Cardiac fibroblast (primary cell): ENCODE data around the gene SPATA13.

ENCODE experiments used
- DNase-seq, 2 donors: peaks; one replicate each; pipeline versions ENCODE4 v3.0.0 to v3.0.0-alpha.2; 2010; ENCODE audit warnings: low read depth in 2 of 2
- H3K4me3 ChIP-seq, 2 donors: replicated peaks in 1 of 2; 1 replicate in 1 of 2; 2 replicates in 1 of 2; pipeline ENCODE4 v1.5.1; 2011; ENCODE audit warnings: low read depth in 2 of 2, low read length in 2 of 2, mild to moderate bottlenecking in 2 of 2, moderate library complexity in 1 of 2
- TF ChIP-seq, protein P1 (sequence below): IDR thresholded peaks from one replicate; pipeline ENCODE4 v1.5.1; 2011; ENCODE audit warnings: low read depth, mild to moderate bottlenecking, low read length, inconsistent platforms

The SPATA13 gene

GRCh38 chr13:24175847-24176246 lies 15.3 kb downstream of the SPATA13 start:
- TF ChIP-seq, protein P1, sequence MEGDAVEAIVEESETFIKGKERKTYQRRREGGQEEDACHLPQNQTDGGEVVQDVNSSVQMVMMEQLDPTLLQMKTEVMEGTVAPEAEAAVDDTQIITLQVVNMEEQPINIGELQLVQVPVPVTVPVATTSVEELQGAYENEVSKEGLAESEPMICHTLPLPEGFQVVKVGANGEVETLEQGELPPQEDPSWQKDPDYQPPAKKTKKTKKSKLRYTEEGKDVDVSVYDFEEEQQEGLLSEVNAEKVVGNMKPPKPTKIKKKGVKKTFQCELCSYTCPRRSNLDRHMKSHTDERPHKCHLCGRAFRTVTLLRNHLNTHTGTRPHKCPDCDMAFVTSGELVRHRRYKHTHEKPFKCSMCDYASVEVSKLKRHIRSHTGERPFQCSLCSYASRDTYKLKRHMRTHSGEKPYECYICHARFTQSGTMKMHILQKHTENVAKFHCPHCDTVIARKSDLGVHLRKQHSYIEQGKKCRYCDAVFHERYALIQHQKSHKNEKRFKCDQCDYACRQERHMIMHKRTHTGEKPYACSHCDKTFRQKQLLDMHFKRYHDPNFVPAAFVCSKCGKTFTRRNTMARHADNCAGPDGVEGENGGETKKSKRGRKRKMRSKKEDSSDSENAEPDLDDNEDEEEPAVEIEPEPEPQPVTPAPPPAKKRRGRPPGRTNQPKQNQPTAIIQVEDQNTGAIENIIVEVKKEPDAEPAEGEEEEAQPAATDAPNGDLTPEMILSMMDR = no peak

DNA sequence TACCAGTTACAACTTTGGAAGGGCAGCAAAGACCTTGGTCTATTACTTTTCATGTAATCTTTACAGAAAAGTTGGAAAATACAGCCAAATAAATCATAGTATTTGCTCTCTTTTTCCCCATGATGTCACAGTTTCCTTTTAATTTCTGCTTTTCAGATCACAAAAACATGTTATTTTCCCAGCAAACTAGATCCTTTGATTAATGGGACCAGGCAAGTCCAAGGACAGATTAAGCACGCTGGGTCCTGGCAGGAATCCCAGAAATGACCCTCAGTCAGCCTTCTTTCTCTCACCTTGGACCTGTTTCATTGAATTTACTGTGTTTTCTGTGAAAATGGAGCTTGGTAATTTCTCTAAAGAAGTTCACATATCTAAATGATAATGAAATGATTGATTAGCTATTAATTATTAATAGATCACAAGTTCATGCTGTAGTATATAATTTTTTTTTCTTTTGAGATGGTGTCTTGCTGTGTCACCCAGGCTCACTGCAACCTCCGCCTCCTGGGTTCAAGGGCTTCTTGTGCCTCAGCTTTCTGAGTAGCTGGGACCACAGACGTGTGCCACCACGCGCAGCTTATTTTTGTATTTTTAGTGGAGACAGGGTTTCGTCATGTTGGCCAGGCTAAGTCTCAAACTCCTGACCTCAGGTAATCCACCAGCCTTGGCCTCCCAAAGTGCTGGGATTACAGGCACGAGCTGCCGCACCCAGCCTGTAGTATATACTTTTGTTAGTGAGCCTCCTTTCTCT lies 16.0 kb downstream of the SPATA13 start:
- no peak for DNase-seq
- H3K4me3 ChIP-seq = no peak overlapping the region
- TF ChIP-seq, protein P1 = no peak

More at GRCh38 chr13:24175847-24176246, 15.3 kb downstream of the SPATA13 start:
- no peak overlapping the region for H3K4me3 ChIP-seq
- DNase-seq = no peak

GRCh38 chr13:24178847-24179485 lies 18.4 kb downstream of the SPATA13 start:
- TF ChIP-seq, protein P1 = no peak
- no peak overlapping the region for H3K4me3 ChIP-seq
- peak in 1 of 2 donors; percentile 67 for DNase-seq

DNA sequence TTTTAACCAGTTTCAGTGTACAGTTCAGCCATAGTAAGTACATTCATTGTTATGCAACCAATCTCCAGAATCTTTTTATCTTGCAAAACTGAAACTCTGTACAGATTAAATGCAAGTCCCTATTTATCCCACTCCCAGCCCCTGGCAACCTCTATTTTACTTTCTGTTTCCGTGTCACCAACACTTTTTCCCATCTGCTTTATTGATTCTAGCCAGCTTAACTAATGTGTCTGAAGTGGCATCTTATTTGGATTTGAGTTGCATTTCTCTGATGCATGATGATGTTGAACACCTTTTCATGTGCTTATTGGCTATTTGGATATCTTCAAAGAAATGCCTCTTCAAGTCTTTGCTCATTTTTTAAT lies 18.9 kb downstream of the SPATA13 start:
- TF ChIP-seq, protein P1 = no peak
- H3K4me3 ChIP-seq = no peak overlapping the region
- DNase-seq = no peak

GRCh38 chr13:24180750-24181377 lies 20.3 kb downstream of the SPATA13 start:
- TF ChIP-seq, protein P1 = no peak
- DNase-seq = peak in 1 of 2 donors; percentile 49
- H3K4me3 ChIP-seq = no peak overlapping the region

DNA sequence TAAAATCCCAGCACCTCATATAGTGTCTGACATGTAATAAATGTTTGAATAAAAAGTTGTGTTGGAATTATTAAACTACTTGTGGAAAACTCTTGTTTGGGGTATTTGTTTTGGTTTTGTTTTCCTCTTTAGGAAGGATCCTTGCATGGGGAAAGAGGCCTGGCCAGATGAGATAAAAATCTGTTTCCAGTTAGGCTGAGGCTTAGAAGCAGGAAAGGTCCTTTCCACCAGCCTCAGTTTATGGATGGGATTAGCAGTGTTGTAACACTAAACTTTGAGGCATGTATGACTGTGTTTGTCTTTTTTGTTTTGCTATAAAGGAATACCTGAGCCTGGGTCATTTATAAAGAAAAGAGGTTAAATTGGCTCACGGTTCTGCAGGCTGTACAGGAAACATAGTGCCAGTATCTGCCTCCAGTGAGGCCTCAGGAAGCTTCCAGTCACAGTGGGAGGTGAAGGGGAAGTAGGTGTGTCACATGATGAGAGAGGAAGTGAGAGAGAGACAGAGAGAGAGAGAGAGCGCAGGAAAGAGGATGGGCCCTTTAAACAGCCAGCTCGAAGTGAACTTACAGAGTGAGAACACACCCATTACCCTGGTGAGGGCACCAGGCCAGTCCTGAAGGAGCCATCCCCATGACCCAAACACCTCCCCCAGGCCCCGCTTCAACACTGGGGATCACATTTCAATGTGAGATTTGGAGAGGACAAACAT lies 21.6 kb downstream of the SPATA13 start:
- H3K4me3 ChIP-seq = no peak overlapping the region
- no peak for DNase-seq
- TF ChIP-seq, protein P1 = no peak
